Urinary bladder (tissue), 4 donors: ENCODE data around the gene LSS. TPM values are rescaled to one million over a fixed set of nuclear protein-coding genes. Genes with fewer than 3 reads are reported as not detected.

Experiments
- DNase-seq: peaks from one replicate; pipeline ENCODE4 v3.0.0-alpha.2; 2015; ENCODE audit errors: extremely low spot score
- H3K27ac ChIP-seq: one replicate; pipeline ENCODE4 v1.5.1; 2013; ENCODE audit warnings: low read depth, mild to moderate bottlenecking, moderate library complexity
- H3K36me3 ChIP-seq: one replicate; pipeline ENCODE4 v1.6.1; 2013; ENCODE audit warnings: mild to moderate bottlenecking, moderate library complexity; ENCODE audit not compliant: insufficient read depth
- H3K4me1 ChIP-seq: one replicate; pipeline ENCODE4 v1.6.1; 2013; ENCODE audit warnings: mild to moderate bottlenecking, moderate library complexity; ENCODE audit not compliant: insufficient read depth
- H3K4me3 ChIP-seq: one replicate; pipeline ENCODE4 v1.5.1; 2013; ENCODE audit warnings: low read depth, low read length
- WGBS: extraction: QIAGEN DNeasy Blood & Tissue Kit; methylation state at CpG from one replicate; pipeline ENCODE4 v1.1.7; 2013; 5-methylcytosine and 5-hydroxymethylcytosine counted together
- polyA plus RNA-seq: library from polyadenylated mRNA; stranded (reverse); fragments of 200-250 nt; gene quantifications from one replicate; pipeline ENCODE4 v1.2.3, GENCODE V29; 2013
- total RNA-seq: library from RNA; depleted of rRNA; stranded (reverse); fragments of >200 nt; gene quantifications from one replicate; pipeline ENCODE4 v1.2.3, GENCODE V29; 2014
- donor health status: healthy with polysubstance abuse.
- donor health status: healthy.

The LSS gene
- total and polyA plus RNA-seq, 2 donors: 19.3 to 36.5 TPM

GRCh38 chr21:46199436-46200373, 28.9 kb downstream of the LSS start:
- no peaks in the 10 kb centered on the region for H3K4me1 ChIP-seq
- no peak overlapping the region for H3K27ac ChIP-seq
- DNase-seq: no peak
- H3K4me3 ChIP-seq: no peak overlapping the region
- WGBS: 80% methylated on average over 13 of the region's 13 CpGs
- peaks cover 9% of the 10 kb centered on the region for H3K36me3 ChIP-seq

- no peak overlapping the region for H3K4me3 ChIP-seq
- WGBS: 89% methylated on average over 20 of the region's 20 CpGs
- no peak for DNase-seq
- peaks cover 9% of the 10 kb centered on the region for H3K36me3 ChIP-seq
- H3K27ac ChIP-seq: no peak overlapping the region
- no peaks in the 10 kb centered on the region for H3K4me1 ChIP-seq
These were observed 31.8 kb downstream of the LSS start for GRCh38 chr21:46196733-46197132.

- 90% methylated on average over 20 of the region's 20 CpGs for WGBS
- H3K27ac ChIP-seq: no peak overlapping the region
- peaks cover 9% of the 10 kb centered on the region for H3K36me3 ChIP-seq
- H3K4me3 ChIP-seq: no peak overlapping the region
- no peaks in the 10 kb centered on the region for H3K4me1 ChIP-seq
- DNase-seq: no peak
These were observed 32.9 kb downstream of the LSS start for GRCh38 chr21:46195595-46196195.

- H3K36me3 ChIP-seq: peaks cover 8% of the 10 kb centered on the region
- no peak overlapping the region for H3K27ac ChIP-seq
- no peaks in the 10 kb centered on the region for H3K4me1 ChIP-seq
- WGBS: 88% methylated on average over 34 of the region's 34 CpGs
- no peak for DNase-seq
- no peak overlapping the region for H3K4me3 ChIP-seq
These were observed 33.9 kb downstream of the LSS start for GRCh38 chr21:46194374-46195334.

GRCh38 chr21:46193829-46194373, 34.7 kb downstream of the LSS start:
- no peak overlapping the region for H3K27ac ChIP-seq
- H3K4me1 ChIP-seq: no peaks in the 10 kb centered on the region
- 95% methylated on average over 10 of the region's 10 CpGs for WGBS
- H3K36me3 ChIP-seq: peaks cover 7% of the 10 kb centered on the region
- H3K4me3 ChIP-seq: no peak overlapping the region
- DNase-seq: no peak

- no peak overlapping the region for H3K4me3 ChIP-seq
- DNase-seq: no peak
- WGBS: 94% methylated on average over 20 of the region's 20 CpGs
- no peaks in the 10 kb centered on the region for H3K4me1 ChIP-seq
- no peak overlapping the region for H3K27ac ChIP-seq
- peaks cover 7% of the 10 kb centered on the region for H3K36me3 ChIP-seq
These were observed 36.6 kb downstream of the LSS start for GRCh38 chr21:46191686-46192575.

- Histone ChIP-seq H3K36me3 (peaks cover 5% of the 10 kb centered on the region), H3K4me1 (no peaks in the 10 kb centered on the region), H3K27ac (no peak overlapping the region), H3K4me3 (no peak overlapping the region)
- WGBS: 85% methylated on average over 4 of the region's 4 CpGs
- DNase-seq: no peak
These were observed 37.3 kb downstream of the LSS start for GRCh38 chr21:46191257-46191685.

GRCh38 chr21:46190491-46191131, 38.0 kb downstream of the LSS start:
- Histone ChIP-seq H3K27ac (no peak overlapping the region), H3K4me3 (no peak overlapping the region), H3K4me1 (no peaks in the 10 kb centered on the region), H3K36me3 (peaks cover 3% of the 10 kb centered on the region)
- no peak for DNase-seq
- 92% methylated on average over 15 of the region's 15 CpGs for WGBS

- peaks cover 1% of the 10 kb centered on the region for H3K36me3 ChIP-seq
- DNase-seq: no peak
- H3K4me3 ChIP-seq: no peak overlapping the region
- no peaks in the 10 kb centered on the region for H3K4me1 ChIP-seq
- H3K27ac ChIP-seq: no peak overlapping the region
- 91% methylated on average over 14 of the region's 14 CpGs for WGBS
These were observed 38.5 kb downstream of the LSS start for GRCh38 chr21:46189959-46190490.

- Histone ChIP-seq H3K27ac (no peak overlapping the region), H3K4me3 (no peak overlapping the region), H3K36me3 (no peaks in the 10 kb centered on the region), H3K4me1 (no peaks in the 10 kb centered on the region)
- DNase-seq: no peak
- WGBS: 69% methylated on average over 9 of the region's 9 CpGs
These were observed 39.2 kb downstream of the LSS start for GRCh38 chr21:46189213-46189958.
